GM18951 (cell line): ENCODE data around the gene SPTLC1.

Experiments used
- POLR2A ChIP-seq: IDR thresholded peaks from 4 replicates; pipeline ENCODE4 v1.6.1; 2011; ENCODE audit warnings: mild to moderate bottlenecking; ENCODE audit not compliant: insufficient read length, insufficient read depth; ENCODE audit errors: extremely low read depth
- in situ Hi-C: fragments of 300-500 bp; cut with MboI; formaldehyde crosslinking; loops from one replicate; pipeline ENCODE4 v1.12.0; 2022; ENCODE audit warnings: low sequenced_read_pairs, mixed read lengths, inconsistent platforms; ENCODE audit not compliant: unreplicated experiment

SPTLC1 gene

GRCh38 chr9:92097997-92098482 is 17.2 kb downstream of the SPTLC1 start:
- in situ Hi-C loops = no loop called here
- TF ChIP-seq POLR2A = no peak

- in situ Hi-C loops = no loop called here
- no peak for TF ChIP-seq POLR2A
Measured at GRCh38 chr9:92095236-92095635, 20.0 kb downstream of the SPTLC1 start.

GRCh38 chr9:92094655-92095054 is 20.6 kb downstream of the SPTLC1 start:
- TF ChIP-seq POLR2A = no peak
- in situ Hi-C loops = no loop called here

GRCh38 chr9:92077888-92078287 is 37.3 kb downstream of the SPTLC1 start:
- TF ChIP-seq POLR2A = no peak
- in situ Hi-C loops = no loop called here

- in situ Hi-C loops = no loop called here
- no peak for TF ChIP-seq POLR2A
Measured at GRCh38 chr9:92071634-92072033, 43.6 kb downstream of the SPTLC1 start.

- no peak for TF ChIP-seq POLR2A
- in situ Hi-C loops = no loop called here
Measured at GRCh38 chr9:92066168-92066567, 49.0 kb downstream of the SPTLC1 start.

GRCh38 chr9:92064711-92065110 is 50.5 kb downstream of the SPTLC1 start:
- in situ Hi-C loops = no loop called here
- no peak for TF ChIP-seq POLR2A

DNA sequence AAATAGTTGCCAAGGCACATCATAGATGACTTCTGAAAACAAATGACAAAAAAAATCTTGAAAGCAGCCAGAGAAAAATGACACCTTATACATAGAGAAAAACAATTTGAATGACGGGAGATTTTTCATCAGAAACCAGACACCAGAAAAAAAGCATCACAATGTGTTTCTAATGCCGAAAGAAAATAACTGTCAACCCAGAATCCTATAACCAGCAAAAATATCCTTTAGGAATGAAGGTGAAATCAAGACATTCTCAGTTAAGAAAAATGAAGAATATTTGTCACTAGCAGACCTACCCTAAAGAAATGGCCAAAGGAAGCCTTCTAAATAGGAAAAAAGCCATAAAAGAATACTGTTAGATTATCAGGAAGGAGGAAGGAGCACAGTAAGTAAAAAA is 54.0 kb downstream of the SPTLC1 start:
- in situ Hi-C loops = no loop called here
- no peak for TF ChIP-seq POLR2A

DNA sequence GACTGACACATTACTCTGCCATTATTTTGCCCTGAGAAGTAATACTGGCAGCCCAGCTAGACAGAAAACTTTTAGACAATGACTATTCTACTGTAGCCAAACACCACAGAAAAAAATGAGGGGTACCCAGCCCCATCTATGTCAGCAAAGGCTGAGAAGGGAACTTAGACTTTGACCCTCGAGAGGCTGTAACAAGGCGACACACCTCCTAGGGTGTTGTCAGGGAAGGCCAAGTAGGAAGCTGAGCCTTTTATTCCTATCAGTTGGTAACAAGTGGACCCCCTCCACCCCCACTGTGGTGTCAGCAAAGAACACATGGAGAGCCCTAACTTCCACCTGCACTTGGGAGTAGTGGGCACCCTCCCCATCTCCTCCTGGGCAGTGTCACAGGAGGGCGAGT is 55.6 kb downstream of the SPTLC1 start:
- TF ChIP-seq POLR2A = no peak
- in situ Hi-C loops = no loop called here

GRCh38 chr9:92058723-92059444 is 56.3 kb downstream of the SPTLC1 start:
- in situ Hi-C loops = no loop called here
- TF ChIP-seq POLR2A = no peak

DNA sequence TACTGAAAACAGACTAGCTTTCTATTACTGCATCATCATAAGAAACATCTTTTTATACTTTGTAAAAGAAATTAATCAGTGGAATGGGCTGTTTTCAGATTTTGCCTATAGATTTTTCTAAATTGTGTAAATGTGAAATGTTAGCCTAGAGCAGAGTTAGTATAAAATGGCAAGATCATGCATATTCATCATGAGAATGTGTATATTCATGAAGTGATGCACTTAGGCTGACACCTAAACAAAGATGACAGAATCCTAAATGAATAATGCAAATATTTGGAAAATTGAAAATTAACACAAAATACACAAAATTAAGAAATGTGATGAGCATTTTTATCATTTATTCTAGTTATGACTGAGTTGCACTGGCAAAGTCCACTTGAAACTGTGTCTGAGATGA is 57.2 kb downstream of the SPTLC1 start:
- in situ Hi-C loops = no loop called here
- no peak for TF ChIP-seq POLR2A

GRCh38 chr9:92057226-92057625 is 58.0 kb downstream of the SPTLC1 start:
- in situ Hi-C loops = no loop called here
- no peak for TF ChIP-seq POLR2A

- in situ Hi-C loops = no loop called here
- no peak for TF ChIP-seq POLR2A
Measured at GRCh38 chr9:92055624-92056023, 59.6 kb downstream of the SPTLC1 start.

DNA sequence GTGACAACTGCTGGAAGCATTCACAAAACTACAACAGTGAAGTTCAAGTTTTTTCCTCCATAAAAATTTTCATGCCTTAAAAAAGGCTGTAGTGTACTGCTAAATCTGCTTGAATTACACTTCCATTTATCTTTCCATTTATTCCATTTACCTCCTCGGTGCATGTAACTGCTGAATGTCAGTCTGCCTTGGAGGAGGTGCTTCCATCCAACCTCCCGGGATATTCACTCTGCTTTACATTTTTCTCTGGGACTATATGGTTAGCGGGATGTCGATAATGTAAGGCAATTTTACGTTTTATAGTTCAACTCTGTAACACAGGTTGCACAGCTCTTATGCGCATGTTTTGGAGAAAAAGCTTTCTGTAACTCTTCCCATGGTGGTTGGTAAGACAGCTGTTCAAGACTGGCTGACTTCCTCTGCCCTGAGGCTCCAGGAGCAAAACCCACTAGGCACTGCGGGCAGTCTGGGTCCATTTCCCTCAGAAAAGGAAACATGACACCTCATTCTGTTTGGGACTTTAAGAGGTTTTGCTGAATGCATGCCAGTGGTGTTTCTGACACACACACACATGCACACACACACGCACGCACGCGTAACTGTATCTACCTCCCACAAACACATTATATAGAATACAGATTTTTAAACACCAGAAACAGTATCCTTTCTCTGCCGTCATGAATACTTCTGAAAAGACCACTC is 66.1 kb downstream of the SPTLC1 start:
- in situ Hi-C loops = no loop called here
- no peak for TF ChIP-seq POLR2A
